Measurements from ENCODE around the gene C5.

DNA sequence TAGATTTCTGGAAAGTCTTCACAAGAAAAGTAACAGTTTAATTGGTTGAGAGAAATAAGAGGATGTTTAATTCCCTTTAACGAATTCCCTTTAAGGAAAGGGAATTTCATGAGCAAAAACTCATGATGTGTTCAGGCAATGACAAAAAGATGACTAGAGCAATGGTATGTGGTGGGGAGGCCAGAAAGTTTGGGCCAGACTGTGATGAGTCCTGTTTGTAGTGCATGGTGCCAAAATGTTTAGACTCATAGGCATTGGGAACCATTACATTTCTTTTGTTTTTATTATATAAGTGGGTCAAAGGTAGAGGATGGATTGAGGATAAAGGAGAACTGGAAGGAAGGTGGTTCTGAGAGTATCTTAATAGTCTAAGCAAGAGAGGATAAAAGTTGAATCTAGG, 35.6 kb upstream of the C5 start:
- TF ChIP-seq, protein P1, sequence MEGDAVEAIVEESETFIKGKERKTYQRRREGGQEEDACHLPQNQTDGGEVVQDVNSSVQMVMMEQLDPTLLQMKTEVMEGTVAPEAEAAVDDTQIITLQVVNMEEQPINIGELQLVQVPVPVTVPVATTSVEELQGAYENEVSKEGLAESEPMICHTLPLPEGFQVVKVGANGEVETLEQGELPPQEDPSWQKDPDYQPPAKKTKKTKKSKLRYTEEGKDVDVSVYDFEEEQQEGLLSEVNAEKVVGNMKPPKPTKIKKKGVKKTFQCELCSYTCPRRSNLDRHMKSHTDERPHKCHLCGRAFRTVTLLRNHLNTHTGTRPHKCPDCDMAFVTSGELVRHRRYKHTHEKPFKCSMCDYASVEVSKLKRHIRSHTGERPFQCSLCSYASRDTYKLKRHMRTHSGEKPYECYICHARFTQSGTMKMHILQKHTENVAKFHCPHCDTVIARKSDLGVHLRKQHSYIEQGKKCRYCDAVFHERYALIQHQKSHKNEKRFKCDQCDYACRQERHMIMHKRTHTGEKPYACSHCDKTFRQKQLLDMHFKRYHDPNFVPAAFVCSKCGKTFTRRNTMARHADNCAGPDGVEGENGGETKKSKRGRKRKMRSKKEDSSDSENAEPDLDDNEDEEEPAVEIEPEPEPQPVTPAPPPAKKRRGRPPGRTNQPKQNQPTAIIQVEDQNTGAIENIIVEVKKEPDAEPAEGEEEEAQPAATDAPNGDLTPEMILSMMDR (IDR thresholded peaks at IDR 0.05): no peak
- no peak for TF ChIP-seq EP300 (IDR thresholded peaks at IDR 0.05)
- TF ChIP-seq POLR2A (IDR thresholded peaks at IDR 0.05): no peak
